Fibroblast of lung (primary cell): ENCODE data around the gene GPR108. TPM values are rescaled to one million over a fixed set of nuclear protein-coding genes. Genes with fewer than 3 reads are reported as not detected.

Experiments
- DNase-seq, 2 donors: peaks; one replicate each; pipeline versions ENCODE4 v3.0.0 to v3.0.0-alpha.2; 2010; ENCODE audit warnings: low read depth in 2 of 2
- H2AFZ ChIP-seq: 2 replicates; pipeline ENCODE4 v1.5.1; 2012; ENCODE audit warnings: low read length, control low read depth, inconsistent platforms
- H3K27ac ChIP-seq: 2 replicates; pipeline ENCODE4 v1.5.1; 2011; ENCODE audit warnings: low read length, control low read depth; ENCODE audit not compliant: insufficient read depth
- H3K27me3 ChIP-seq: 2 replicates; pipeline ENCODE4 v1.5.1; 2011; ENCODE audit warnings: mild to moderate bottlenecking, low read length; ENCODE audit not compliant: control insufficient read depth, insufficient read depth
- H3K36me3 ChIP-seq: 2 replicates; pipeline ENCODE4 v1.5.1; 2011; ENCODE audit warnings: low read length; ENCODE audit not compliant: control insufficient read depth, insufficient read depth
- H3K4me1 ChIP-seq: 2 replicates; pipeline ENCODE4 v1.5.1; 2011; ENCODE audit warnings: low read length; ENCODE audit not compliant: control insufficient read depth, insufficient read depth; ENCODE audit errors: extremely low read depth
- H3K4me2 ChIP-seq: 2 replicates; pipeline ENCODE4 v1.5.1; 2011; ENCODE audit warnings: low read length, control low read depth; ENCODE audit not compliant: insufficient read depth; ENCODE audit errors: extremely low read depth
- H3K4me3 ChIP-seq, 4 experiments: fragments of 200-600 bp in 1 of 4; sonication (generic) in 1 of 4; replicated peaks in 1 of 4; 2 replicates each; pipeline ENCODE4 v1.5.1; 2011 to 2016; ENCODE audit warnings: low read length in 4 of 4, low read depth in 3 of 4, mild to moderate bottlenecking in 3 of 4, control low read depth in 2 of 4, inconsistent platforms in 1 of 4, mixed read lengths in 1 of 4; ENCODE audit not compliant: insufficient read depth in 1 of 4; ENCODE audit errors: control extremely low read depth in 1 of 4
- H3K79me2 ChIP-seq: 2 replicates; pipeline ENCODE4 v1.5.1; 2012; ENCODE audit warnings: mild to moderate bottlenecking, low read length, inconsistent platforms; ENCODE audit not compliant: control insufficient read depth, insufficient read depth
- H3K9ac ChIP-seq: 2 replicates; pipeline ENCODE4 v1.5.1; 2011; ENCODE audit warnings: mild to moderate bottlenecking, low read length, control low read depth; ENCODE audit not compliant: insufficient read depth
- H3K9me3 ChIP-seq: 2 replicates; pipeline ENCODE4 v1.5.1; 2012; ENCODE audit warnings: low read depth, low read length; ENCODE audit not compliant: control insufficient read depth, insufficient read depth
- H4K20me1 ChIP-seq: 2 replicates; pipeline ENCODE4 v1.5.1; 2011; ENCODE audit warnings: low read length; ENCODE audit not compliant: control insufficient read depth, insufficient read depth; ENCODE audit errors: extremely low read depth
- EZH2 ChIP-seq: IDR thresholded peaks from 2 replicates; pipeline ENCODE4 v1.5.1; 2012; ENCODE audit warnings: low read length, control low read depth, mild to moderate bottlenecking; ENCODE audit errors: missing control alignments
- polyA plus RNA-seq, 2 donors: library from polyadenylated mRNA; depleted of rRNA in 1 of 2; stranded (reverse) in 1 of 2; unstranded in 1 of 2; fragments of >200 nt; gene quantifications; 2 replicates each; pipeline ENCODE4 v1.2.1, GENCODE V29; 2011 to 2012; ENCODE audit warnings: missing spikeins in 1 of 2
- total RNA-seq: library from RNA; depleted of rRNA; stranded (reverse); fragments of >200 nt; gene quantifications from 2 replicates; pipeline ENCODE4 v1.2.1, GENCODE V29; 2014
- TF ChIP-seq, protein P1 (sequence below), 2 donors: IDR thresholded peaks in 1 of 2; conservative IDR thresholded peaks in 1 of 2; 1 replicate in 1 of 2; 2 replicates in 1 of 2; pipeline ENCODE4 v1.5.1; 2011 to 2012; ENCODE audit warnings: low read length in 2 of 2, control low read depth in 1 of 2, inconsistent platforms in 1 of 2, low read depth in 1 of 2, mild to moderate bottlenecking in 1 of 2

Gene GPR108
- total and polyA plus RNA-seq, 2 donors (not counting 1 experiment from before 2014, with no cell fraction given) = 28.4 to 57.0 TPM

DNA sequence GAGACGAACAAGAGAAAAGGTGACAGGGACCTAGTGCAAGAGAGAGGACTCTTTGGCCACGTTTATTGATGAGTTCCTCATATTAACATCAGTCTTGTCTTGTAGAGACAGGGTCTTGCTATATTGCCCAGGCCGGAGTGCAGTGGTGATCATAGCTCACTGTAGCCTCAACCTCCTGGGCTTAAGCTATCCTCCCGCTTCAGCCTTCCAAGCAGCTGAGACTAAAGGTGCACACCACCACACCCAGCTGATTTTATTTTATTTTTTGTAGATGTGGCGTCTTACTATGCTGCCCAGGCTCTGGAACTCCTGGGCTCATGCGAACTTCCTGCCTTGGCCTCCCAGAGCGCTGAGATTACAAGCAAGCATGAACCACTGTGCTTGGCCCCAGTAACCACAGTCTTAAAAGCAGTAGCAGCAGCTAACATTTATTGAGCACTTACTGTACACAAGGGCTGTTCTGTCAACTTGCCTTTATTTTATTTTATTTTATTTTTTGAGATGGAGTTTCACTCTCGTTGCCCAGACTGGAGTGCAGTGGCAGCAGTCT is 30.9 kb upstream of the GPR108 start:
- Histone ChIP-seq H4K20me1 (no peaks in the 10 kb centered on the region), H3K4me2 (no peak overlapping the region), H2AFZ (no peak overlapping the region), H3K27ac (no peak overlapping the region), H3K79me2 (no peaks in the 10 kb centered on the region), H3K4me1 (no peaks in the 10 kb centered on the region), H3K4me3 (no peak overlapping the region), H3K9me3 (no peaks in the 10 kb centered on the region), H3K9ac (no peak overlapping the region), H3K36me3 (no peaks in the 10 kb centered on the region), H3K27me3 (no peaks in the 10 kb centered on the region)
- no peak for DNase-seq
- TF ChIP-seq, protein P1, sequence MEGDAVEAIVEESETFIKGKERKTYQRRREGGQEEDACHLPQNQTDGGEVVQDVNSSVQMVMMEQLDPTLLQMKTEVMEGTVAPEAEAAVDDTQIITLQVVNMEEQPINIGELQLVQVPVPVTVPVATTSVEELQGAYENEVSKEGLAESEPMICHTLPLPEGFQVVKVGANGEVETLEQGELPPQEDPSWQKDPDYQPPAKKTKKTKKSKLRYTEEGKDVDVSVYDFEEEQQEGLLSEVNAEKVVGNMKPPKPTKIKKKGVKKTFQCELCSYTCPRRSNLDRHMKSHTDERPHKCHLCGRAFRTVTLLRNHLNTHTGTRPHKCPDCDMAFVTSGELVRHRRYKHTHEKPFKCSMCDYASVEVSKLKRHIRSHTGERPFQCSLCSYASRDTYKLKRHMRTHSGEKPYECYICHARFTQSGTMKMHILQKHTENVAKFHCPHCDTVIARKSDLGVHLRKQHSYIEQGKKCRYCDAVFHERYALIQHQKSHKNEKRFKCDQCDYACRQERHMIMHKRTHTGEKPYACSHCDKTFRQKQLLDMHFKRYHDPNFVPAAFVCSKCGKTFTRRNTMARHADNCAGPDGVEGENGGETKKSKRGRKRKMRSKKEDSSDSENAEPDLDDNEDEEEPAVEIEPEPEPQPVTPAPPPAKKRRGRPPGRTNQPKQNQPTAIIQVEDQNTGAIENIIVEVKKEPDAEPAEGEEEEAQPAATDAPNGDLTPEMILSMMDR (conservative IDR thresholded peaks at IDR 0.05 in 1 of 2, IDR thresholded peaks at IDR 0.05 in 1 of 2; ENCODE audit: low read depth in 1 of 2, low read length in 2 of 2) = no peak
- TF ChIP-seq EZH2 = no peak

DNA sequence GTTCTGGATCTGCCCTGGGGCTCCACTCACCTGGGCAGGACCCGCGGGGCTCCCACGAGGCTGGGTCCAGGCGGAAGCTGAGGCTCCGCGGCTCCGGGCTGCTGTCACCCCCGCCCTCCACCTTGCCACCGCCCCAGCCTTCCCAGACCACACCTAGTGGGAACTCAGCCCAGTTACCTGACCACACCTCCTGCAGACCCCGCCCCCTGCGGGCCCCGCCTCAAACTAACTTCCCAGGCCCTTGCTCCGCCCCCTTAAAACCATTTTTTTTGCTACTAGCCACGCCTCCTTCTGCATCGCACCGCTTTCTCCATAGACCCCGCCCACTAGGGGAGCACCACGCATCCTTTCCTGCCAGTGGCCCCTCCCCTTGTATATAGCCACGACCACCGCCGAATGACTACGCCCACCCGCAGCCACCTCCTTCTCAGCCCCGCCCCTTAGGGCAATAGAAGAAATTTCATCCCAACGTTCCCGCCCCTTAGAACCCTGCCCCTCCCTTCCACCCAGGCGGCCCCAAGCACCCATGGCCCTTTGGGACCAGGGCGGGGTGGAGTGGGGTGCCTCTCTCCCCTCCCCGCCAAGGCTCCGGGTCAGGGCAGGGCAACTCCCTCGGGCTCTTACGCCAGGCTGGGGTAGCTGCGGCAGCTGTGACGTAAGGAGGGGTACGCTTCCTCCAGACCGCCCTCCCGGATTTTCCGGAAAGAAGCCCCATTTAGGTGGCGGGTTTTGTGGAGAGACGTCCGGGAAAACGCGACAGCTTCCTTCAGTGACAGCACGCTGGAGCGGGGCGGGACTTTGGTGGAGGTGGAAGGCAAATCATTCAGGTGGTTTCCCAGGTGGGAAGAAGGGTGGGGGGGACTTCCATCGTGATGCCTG is 30.2 kb upstream of the GPR108 start, which contains the start of gene SH2D3A:
Gene SH2D3A (minus strand): TSS at position 79 of the 879 bp plus-strand sequence. CDS start 3,687 bp downstream, outside the sequence.
- peak; percentile 11 to 34 for DNase-seq
- H2AFZ ChIP-seq = no peak within 1 kb of the TSS
- TF ChIP-seq EZH2 = no peak
- TF ChIP-seq, protein P1 (conservative IDR thresholded peaks at IDR 0.05 in 1 of 2, IDR thresholded peaks at IDR 0.05 in 1 of 2; ENCODE audit: low read depth in 1 of 2, low read length in 2 of 2) = no peak

DNA sequence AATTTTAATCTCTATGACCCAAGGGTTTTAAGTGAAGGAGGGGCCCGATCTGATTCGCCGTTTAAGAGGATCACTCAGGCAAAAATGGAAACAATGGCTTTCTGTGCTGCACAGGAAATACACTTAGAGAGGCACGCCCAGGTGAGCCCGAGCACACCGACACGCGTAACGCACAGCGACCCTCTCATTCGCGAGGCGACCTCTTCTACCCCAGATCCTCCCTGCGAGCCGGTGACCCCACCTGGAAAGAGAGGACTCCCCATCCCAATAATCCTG is 29.6 kb upstream of the GPR108 start:
- DNase-seq = no peak
- H3K4me3 ChIP-seq = peak overlapping the region in 1 of 4 experiments; percentile 1

More for the DNA sequence above, 30.2 kb upstream of the GPR108 start, which contains the start of gene SH2D3A:
- no peak within 1 kb of the TSS for H3K9ac ChIP-seq
- H3K4me2 ChIP-seq = no peak within 1 kb of the TSS
- H3K36me3 ChIP-seq = no peaks in the 10 kb centered on the region
- H3K27ac ChIP-seq = no peak within 1 kb of the TSS
- H3K4me3 ChIP-seq = peak within 1 kb of the TSS in 1 of 4 experiments; percentile 1
- no peaks in the 10 kb centered on the region for H3K79me2 ChIP-seq
- H3K27me3 ChIP-seq = no peaks in the 10 kb centered on the region
- no peaks in the 10 kb centered on the region for H3K9me3 ChIP-seq
- H3K4me1 ChIP-seq = no peaks in the 10 kb centered on the region
- H4K20me1 ChIP-seq = no peaks in the 10 kb centered on the region

More for the DNA sequence above, 29.6 kb upstream of the GPR108 start:
- Histone ChIP-seq H4K20me1 (no peaks in the 10 kb centered on the region), H3K36me3 (no peaks in the 10 kb centered on the region), H3K9ac (no peak overlapping the region), H3K4me1 (no peaks in the 10 kb centered on the region), H3K79me2 (no peaks in the 10 kb centered on the region), H3K9me3 (no peaks in the 10 kb centered on the region), H2AFZ (no peak overlapping the region), H3K4me2 (no peak overlapping the region), H3K27ac (no peak overlapping the region), H3K27me3 (no peaks in the 10 kb centered on the region)
- TF ChIP-seq, protein P1 (conservative IDR thresholded peaks at IDR 0.05 in 1 of 2, IDR thresholded peaks at IDR 0.05 in 1 of 2; ENCODE audit: low read depth in 1 of 2, low read length in 2 of 2) = no peak
- no peak for TF ChIP-seq EZH2
